AG04450 (cell line): Measurements from ENCODE around the gene PAX5. TPM values are rescaled to one million over a fixed set of nuclear protein-coding genes. Genes with fewer than 3 reads are reported as not detected.

Source experiments
- CTCF ChIA-PET: fragments of 300-600, 350-600 bp; formaldehyde crosslinking; extraction: SDS; loops from one replicate; lab custom pipeline; 2022; ENCODE audit warnings: antibody characterized with exemption, inconsistent platforms; lab: Charles Lee
- POLR2A ChIA-PET: fragments of 350-600 bp; formaldehyde crosslinking; extraction: SDS; loops from one replicate; lab custom pipeline; 2021; ENCODE audit warnings: antibody characterized with exemption, inconsistent platforms; lab: Yijun Ruan, JAX
- DNase-seq: peaks from one replicate; pipeline ENCODE4 v3.0.0-alpha.2; 2011; ENCODE audit warnings: low read depth, low spot score
- H3K27ac ChIP-seq: one replicate; pipeline ENCODE4 v1.5.1; 2012; ENCODE audit warnings: low read depth, low read length, control low read depth
- H3K27me3 ChIP-seq: one replicate; pipeline ENCODE4 v1.6.0; 2012; ENCODE audit warnings: low read length; ENCODE audit not compliant: control insufficient read depth, insufficient read depth
- H3K4me3 ChIP-seq: 2 replicates; pipeline ENCODE4 v1.5.1; 2011; ENCODE audit warnings: mild to moderate bottlenecking, low read depth, low read length, control low read depth
- H3K9me3 ChIP-seq: 2 replicates; pipeline ENCODE4 v1.5.1; 2012; ENCODE audit warnings: low read length; ENCODE audit not compliant: control insufficient read depth, insufficient read depth
- CTCF ChIP-seq: IDR thresholded peaks from 2 replicates; pipeline ENCODE4 v1.5.1; 2011; ENCODE audit warnings: low read depth, low read length, control low read depth, inconsistent platforms
- polyA plus RNA-seq: library from polyadenylated mRNA; depleted of rRNA; stranded (reverse); fragments of >200 nt; gene quantifications from 2 replicates; pipeline ENCODE4 v1.2.3, GENCODE V29; 2011

PAX5 gene
- polyA plus RNA-seq, 1 experiment: not detected

- no peak overlapping the region for H3K27ac ChIP-seq
- no peak overlapping the region for H3K4me3 ChIP-seq
- ChIA-PET CTCF (no interaction called here), POLR2A (no interaction called here)
- no peak for DNase-seq
- no peaks in the 10 kb centered on the region; the same call in 1 of the 2 replicates for H3K9me3 ChIP-seq
- H3K27me3 ChIP-seq: peaks cover 27% of the 10 kb centered on the region
- TF ChIP-seq CTCF: no peak
Observed at GRCh38 chr9:36936498-36936831, 97.6 kb downstream of the PAX5 start.

GRCh38 chr9:36935768-36936497, 98.1 kb downstream of the PAX5 start:
- no peak for TF ChIP-seq CTCF
- Histone ChIP-seq H3K27ac (no peak overlapping the region), H3K27me3 (peaks cover 25% of the 10 kb centered on the region), H3K4me3 (no peak overlapping the region), H3K9me3 (no peaks in the 10 kb centered on the region; the same call in 1 of the 2 replicates)
- DNase-seq: no peak
- CTCF ChIA-PET: no interaction called here
- POLR2A ChIA-PET: no interaction called here

GRCh38 chr9:36935332-36935731, 98.7 kb downstream of the PAX5 start:
- H3K27me3 ChIP-seq: peaks cover 25% of the 10 kb centered on the region
- ChIA-PET CTCF (no interaction called here), POLR2A (no interaction called here)
- DNase-seq: no peak
- no peaks in the 10 kb centered on the region; the same call in 1 of the 2 replicates for H3K9me3 ChIP-seq
- H3K27ac ChIP-seq: no peak overlapping the region
- no peak for TF ChIP-seq CTCF
- H3K4me3 ChIP-seq: no peak overlapping the region

GRCh38 chr9:36934478-36935065, 99.5 kb downstream of the PAX5 start:
- Histone ChIP-seq H3K4me3 (no peak overlapping the region), H3K27me3 (peaks cover 22% of the 10 kb centered on the region), H3K27ac (no peak overlapping the region), H3K9me3 (no peaks in the 10 kb centered on the region)
- DNase-seq: no peak
- TF ChIP-seq CTCF: no peak
- POLR2A ChIA-PET: no interaction called here
- CTCF ChIA-PET: no interaction called here

GRCh38 chr9:36933676-36934215, 100.3 kb downstream of the PAX5 start:
- CTCF ChIA-PET: no interaction called here
- DNase-seq: no peak
- Histone ChIP-seq H3K27me3 (peaks cover 22% of the 10 kb centered on the region), H3K27ac (no peak overlapping the region), H3K9me3 (no peaks in the 10 kb centered on the region), H3K4me3 (no peak overlapping the region)
- no peak for TF ChIP-seq CTCF
- POLR2A ChIA-PET: no interaction called here
